ENCODE data around the gene NFAM1.

Gene NFAM1

GRCh38 chr22:42416671-42417230, 15.5 kb downstream of the NFAM1 start:
- no peak for DNase-seq (ENCODE audit: low read depth in 2 of 2)

- no peak for DNase-seq (ENCODE audit: low read depth in 2 of 2)
Measured at GRCh38 chr22:42414565-42415303, 17.5 kb downstream of the NFAM1 start.

GRCh38 chr22:42414021-42414420, 18.2 kb downstream of the NFAM1 start:
- no peak for DNase-seq (ENCODE audit: low read depth in 2 of 2)

- DNase-seq (ENCODE audit: low read depth in 2 of 2), result no peak
Measured at GRCh38 chr22:42412744-42413333, 19.4 kb downstream of the NFAM1 start.

GRCh38 chr22:42410708-42411107, 21.5 kb downstream of the NFAM1 start:
- no peak for DNase-seq (ENCODE audit: low read depth in 2 of 2)

GRCh38 chr22:42408810-42409529, 23.2 kb downstream of the NFAM1 start:
- no peak for DNase-seq (ENCODE audit: low read depth in 2 of 2)

- DNase-seq (ENCODE audit: low read depth in 2 of 2), result no peak
Measured at GRCh38 chr22:42408276-42408675, 23.9 kb downstream of the NFAM1 start.

GRCh38 chr22:42404266-42404665, 27.9 kb downstream of the NFAM1 start:
- DNase-seq (ENCODE audit: low read depth in 2 of 2), result no peak

GRCh38 chr22:42401535-42402334, 30.5 kb downstream of the NFAM1 start:
- DNase-seq (ENCODE audit: low read depth in 2 of 2), result no peak

GRCh38 chr22:42400811-42401534, 31.2 kb downstream of the NFAM1 start:
- DNase-seq (ENCODE audit: low read depth in 2 of 2), result no peak

GRCh38 chr22:42399315-42400271, 32.6 kb downstream of the NFAM1 start:
- DNase-seq (ENCODE audit: low read depth in 2 of 2), result no peak

GRCh38 chr22:42397332-42398249, 34.6 kb downstream of the NFAM1 start:
- DNase-seq (ENCODE audit: low read depth in 2 of 2), result no peak

GRCh38 chr22:42396621-42397331, 35.4 kb downstream of the NFAM1 start:
- no peak for DNase-seq (ENCODE audit: low read depth in 2 of 2)

GRCh38 chr22:42389143-42389542, 43.1 kb downstream of the NFAM1 start:
- no peak for DNase-seq (ENCODE audit: low read depth in 2 of 2)

GRCh38 chr22:42388130-42388797, 43.9 kb downstream of the NFAM1 start:
- no peak for DNase-seq (ENCODE audit: low read depth in 2 of 2)

- no peak for DNase-seq (ENCODE audit: low read depth in 2 of 2)
Measured at GRCh38 chr22:42387631-42388030, 44.6 kb downstream of the NFAM1 start.

GRCh38 chr22:42385696-42386095, 46.5 kb downstream of the NFAM1 start:
- DNase-seq (ENCODE audit: low read depth in 2 of 2), result no peak

- no peak for DNase-seq (ENCODE audit: low read depth in 2 of 2)
Measured at GRCh38 chr22:42384506-42384905, 47.7 kb downstream of the NFAM1 start.
